HG03064 (cell line): ENCODE results near the gene SENP2.
"Not testable (repeated sequence)": the region's sequence is repeated elsewhere in the genome, so short reads cannot be mapped to it uniquely, and the experiment has no call there.

Source experiments
- ATAC-seq: cut with Tn5 transposase; IDR thresholded peaks from one replicate; pipeline ENCODE4 v1.9.1; 2021; ENCODE audit warnings: low read depth; ENCODE audit not compliant: unreplicated experiment

The SENP2 gene

DNA sequence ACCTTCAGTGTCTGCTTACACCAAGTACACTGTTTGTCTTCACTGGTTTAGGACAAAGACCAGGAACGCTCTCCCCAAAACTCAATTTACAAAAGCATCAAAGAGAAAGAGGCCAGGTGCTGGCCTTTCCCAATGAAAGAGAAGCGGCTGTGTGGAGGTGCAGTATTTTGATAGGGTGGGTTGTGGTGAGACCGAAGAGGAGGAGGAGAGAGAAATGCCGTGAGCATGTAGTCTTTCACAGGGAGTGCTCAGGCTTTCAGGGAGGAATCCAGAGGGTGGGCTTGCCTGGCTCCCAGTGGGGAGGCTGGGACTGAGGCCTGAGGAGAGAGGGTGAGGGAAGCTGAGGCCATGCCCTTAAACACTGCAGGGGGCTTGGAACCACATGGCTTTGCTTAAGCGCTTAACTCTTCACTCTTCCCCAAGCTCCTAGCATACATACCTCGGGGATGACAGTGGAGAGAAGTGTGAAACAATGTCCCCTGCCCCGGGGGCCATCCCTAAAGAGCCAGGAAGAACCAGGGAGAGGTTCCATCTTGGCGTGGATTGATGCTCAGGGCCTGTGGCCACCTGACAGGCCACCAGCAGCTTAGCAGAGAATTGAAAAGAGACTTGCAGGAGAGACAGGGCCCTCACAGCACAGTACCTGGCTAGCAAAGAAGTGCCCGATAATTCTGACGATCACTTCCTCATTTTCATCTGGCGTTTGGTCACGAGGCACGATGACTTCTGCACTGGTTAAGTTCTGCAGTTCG, 60.5 kb downstream of the SENP2 start:
- ATAC-seq, result no peak

DNA sequence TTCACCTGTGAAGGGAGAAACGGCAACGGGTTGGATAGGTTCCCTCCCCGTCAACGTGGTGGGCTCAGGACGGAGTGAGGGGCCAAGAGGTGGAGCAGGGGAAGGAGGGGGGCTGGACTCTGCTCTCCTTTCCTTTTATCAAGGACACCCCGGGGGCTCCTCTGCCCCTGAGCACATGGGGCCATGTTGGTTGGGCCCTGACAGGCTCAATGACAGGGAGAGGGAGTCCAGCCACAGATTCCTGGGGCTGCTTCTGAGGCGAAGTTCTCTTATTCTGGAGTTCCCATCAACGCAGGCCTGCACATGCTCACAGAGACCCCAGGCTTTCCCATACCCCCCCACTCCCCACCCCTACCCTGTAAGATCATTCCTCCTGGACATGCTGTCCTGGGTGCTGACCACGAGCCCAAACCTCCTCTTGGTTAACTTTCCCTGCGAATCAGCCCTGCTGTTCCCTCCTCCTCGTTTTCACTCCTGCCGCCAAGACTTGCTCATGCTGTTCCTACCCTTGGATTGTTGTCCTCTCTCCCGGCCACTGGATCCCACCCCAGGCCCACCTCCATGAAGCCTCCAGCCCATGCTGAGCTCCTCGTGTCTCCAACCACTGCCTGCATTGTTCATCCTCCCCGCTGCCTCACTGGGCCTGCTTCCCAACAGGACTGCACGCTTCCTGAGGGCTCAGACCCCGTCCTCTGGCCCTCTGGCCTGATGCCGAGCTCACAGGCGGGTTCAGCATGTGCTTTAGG, 61.2 kb downstream of the SENP2 start:
- ATAC-seq, result no peak

DNA sequence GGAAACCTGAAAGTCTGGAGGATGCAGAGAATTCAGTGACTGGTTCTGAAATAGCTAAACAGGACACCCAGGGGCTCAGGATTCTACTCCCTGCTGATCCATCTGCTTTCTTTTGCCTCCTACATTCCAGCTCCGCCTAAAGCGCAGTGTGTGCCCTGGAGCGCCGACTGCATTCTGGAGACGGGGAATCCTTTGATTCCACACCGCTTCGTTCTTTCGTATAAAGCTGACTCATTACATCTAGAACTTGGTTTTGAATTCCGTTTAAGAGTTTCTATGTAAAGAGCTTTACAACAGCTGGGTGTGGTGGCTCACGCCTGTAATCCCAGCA, 61.8 kb downstream of the SENP2 start:
- no peak for ATAC-seq

DNA sequence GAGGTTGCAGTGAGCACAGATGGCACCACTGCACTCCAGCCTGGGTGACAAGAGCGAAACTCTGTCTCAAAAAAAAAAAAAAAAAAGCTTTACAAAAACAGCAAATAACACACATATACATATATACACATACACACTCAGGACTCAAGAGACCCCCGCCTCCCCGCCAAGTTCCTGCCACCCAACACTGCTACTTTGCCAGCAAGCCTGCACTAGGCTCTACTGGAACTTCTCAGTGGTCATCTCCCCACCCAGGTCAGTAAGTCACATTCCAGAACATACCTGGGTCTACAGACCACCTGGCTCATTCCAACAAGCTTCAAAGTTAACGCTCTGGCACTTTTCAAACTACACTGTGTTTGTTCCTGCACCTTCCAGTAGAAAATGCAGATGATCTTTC, 62.3 kb downstream of the SENP2 start:
- no peak for ATAC-seq

DNA sequence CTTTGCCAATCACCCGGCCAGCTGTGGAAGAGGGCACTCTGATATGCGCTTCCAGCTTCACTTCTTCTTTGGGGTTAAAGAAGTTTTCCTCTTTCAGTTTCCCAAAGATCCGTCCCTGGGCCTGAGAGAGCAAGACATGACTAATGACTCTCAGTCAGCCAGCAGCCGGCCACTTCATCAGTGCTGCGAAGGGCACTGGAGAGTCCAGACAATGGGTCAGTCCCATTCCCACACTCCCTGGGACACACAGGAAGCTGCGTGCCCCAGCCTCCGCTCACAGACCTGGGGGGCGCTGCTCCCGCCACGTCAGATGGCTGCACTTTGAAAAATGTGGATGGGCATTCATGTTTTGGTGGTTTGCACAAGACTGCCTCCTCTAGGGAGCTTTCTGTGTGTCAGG, 63.3 kb downstream of the SENP2 start:
- ATAC-seq, result no peak

DNA sequence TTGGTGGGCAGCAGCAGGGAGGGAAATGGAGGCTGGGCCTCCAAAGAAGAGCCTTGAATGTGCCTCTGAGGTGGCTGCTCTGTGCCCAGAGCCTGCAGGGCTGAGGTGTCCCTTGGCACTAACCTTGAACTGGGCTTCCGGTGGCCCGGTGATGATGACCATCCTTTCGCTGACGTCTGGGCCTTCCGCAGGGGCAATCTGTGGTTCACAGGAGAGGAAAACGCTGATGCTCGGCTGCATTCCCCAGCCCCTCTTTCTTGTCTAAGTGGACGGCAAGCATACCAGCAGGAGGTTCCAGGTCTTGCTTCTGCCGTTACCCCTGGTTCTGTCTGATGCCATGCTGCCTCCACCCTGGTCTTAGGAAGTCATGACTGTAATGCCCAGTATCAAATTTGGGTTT, 65.9 kb downstream of the SENP2 start:
- ATAC-seq, result no peak

DNA sequence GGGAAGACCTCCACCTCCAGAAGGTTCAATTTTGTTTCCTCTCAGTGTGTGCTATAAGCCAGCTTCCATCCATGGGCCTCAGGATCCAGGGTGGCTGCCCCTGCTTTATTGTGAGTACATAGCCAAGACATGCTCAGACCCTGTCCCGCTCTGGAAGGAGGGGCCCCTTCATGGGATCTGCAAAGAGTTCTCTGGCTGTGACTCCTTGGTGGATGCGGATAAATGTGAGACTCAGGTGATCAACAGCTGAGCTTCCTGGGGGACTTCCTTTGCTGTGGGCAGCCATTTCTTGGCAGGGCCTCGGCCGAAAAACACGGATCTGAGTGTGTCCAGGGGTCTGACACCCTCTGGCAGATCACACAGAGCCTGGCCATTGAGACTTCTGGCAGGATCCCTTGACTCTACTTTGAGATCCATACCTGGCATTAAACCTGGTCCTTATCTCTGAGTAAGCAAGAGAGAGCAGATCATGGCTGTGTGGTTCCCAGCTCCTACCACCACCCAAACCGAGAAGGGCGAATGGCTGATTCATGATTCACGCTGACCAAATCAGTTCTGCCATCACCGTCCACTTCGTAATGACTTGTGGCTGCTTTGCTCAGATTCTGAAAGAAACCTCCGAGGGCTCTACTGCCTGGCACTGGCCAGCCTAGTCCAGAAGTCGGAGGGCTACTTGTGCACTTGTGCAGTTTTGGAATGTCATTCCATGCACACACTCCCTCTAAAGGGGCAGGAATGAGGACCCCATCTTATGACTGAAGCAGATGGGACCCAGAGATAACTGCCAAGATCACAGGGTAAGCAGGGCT, 68.1 kb downstream of the SENP2 start:
- no peak for ATAC-seq

DNA sequence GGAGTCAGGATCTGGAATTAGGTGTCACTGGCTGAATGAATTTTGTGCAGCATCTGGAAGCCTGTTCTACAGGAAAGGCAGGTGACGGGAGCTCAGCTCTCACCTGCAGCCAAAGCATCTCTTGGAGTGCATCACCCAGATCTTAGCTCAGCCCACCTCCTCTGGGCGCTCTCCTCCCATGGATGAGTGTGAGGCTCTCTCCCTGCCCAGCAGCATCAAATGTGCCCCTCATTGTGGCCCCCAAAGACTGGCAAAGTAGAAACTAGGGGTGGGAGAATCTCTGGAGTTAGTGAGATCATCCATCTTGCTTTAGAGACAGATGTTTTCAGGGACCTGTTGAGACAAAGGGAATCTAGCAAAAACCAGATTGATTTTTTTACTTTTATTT, 68.7 kb downstream of the SENP2 start:
- no peak for ATAC-seq

DNA sequence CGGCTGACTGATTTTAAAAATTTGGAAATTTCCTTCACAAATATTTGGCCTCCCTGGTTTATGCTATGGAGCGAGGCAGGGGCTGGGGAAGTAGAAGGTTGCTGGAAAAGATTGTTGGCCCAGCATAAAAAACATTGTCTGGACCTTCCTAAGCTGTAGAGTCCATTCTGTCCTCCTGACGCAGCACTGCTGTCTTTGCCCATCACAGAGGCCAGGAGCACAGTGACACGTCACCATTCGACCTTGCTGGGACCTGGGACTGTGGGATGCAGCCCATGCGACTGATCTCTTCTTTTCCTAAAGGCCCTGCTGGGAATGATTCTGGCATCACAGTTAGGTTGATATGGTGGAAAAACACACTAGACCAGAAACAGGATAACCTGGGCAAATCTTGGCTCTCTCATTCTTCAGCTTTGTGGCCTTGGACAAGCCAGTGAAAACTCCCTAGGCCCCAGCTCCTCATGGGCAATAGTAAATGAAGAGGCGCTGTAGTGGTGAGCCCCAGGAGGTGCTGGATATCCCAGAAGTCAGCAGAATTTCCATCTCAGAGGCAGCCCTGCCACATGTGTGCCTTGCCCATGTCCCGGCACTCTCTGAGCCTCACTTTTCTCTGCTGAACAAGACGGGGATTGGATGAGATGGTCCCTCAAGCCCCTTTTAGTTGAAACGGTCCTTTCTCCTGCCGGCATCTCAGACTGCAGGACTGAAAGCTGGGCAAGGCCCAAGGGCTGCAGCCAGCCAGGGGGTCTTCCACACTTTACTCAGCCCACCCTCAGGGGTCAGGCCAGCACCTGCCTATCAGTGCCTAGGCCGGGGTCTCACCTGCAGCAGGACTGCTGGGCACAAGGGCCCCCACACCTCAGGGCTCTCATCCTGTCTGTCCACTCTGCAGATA, 69.6 kb downstream of the SENP2 start:
- no peak for ATAC-seq

DNA sequence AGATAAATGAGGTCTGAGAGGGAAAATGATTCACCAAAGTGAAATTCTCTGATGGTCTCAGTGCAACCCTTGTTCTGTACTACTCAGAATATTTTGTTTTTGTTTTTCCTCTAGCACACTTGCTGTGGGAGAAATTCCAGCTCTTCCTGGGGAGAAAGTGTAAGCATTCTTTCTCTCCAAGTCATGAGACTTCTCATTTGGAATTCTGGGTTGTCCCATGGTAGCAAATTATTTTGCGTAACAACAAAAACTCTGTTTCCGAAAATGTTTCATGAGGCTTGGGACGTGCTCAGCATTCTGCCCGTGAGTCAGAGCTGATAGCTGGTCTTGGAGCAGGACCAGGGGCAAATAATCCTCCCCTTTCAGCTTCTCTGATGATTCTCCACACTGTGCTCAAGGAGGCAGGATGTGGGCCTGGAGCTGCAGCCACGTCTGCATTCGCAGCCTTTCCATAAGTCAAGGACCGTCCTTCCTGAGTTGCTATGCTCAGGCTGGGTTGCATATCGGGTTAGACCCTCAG, 70.3 kb downstream of the SENP2 start:
- no peak for ATAC-seq

DNA sequence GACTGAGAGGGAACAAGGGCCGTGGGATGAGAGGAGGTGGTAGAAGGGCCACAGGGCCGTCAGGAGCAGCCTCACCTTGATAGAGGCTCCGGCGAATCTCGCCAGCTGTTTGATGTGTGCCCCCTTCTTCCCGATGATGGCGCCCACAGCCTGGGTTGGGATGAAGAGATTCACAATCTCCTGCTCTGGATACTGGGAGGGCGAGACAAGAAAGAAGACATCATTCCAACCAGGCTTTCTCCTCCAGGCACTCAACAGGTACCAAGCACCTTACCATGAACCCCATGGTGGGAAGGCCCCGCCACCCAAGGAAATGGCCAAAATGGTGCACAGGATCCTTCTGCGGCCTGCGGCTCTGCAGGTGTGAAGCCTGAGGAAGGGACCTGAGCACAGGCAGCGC, 71.1 kb downstream of the SENP2 start:
- ATAC-seq, result no peak

DNA sequence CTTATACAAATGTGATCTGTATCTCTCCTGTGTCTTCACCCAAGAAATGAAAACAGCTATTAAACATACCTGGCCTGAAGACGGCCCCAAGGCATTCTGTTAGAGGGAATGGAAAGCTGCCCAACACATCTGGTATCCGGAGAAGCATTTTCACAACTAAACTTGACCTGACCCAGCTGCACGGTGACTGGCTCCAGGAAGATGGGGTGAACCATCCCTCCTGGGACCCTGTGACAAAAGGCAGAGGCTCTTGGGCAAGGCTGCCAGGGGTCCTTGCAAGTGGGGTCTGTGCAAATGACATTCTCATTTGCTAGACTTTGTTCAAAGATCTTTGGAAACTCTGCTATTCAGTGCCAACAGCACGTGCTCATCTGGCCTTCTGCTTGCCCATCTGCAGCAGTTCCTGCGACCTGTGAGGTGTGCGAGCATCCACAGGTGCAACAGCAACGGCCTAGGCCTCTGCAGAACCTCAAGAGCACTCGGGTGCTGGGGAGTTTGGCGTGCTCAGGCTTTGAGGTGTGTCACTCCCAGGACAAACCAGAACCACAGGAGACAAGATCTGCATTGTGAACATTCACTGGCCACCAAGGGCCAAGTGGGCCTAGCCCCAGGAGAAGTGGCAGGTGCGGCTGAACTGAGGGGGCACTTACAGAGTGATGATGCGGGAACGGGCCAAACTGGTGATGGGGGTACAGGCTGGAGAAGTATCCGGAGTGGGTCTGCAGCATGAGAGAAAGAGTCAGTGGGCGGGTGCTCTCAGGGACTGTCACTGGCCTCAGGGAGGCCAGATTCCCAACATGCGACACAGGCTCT, 71.8 kb downstream of the SENP2 start:
- no peak for ATAC-seq

DNA sequence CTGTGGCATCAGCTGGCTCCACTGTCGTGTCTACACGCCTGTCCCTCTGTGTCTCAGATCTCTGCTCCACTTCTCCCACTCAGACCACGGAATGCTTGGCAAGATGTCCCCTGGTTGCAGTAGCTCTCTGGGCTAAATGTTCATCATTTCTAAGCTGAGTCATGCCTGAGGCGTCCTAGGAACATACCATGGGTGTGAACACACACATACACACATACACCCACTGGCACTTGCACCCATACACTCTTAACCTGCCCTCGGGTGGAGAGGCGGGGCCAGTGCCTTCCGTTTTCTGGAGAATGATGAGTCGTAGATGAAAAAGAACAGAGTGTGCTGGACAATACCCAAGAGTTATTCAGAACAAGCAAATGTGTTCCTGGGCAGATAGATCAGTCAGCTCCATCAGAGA, 72.4 kb downstream of the SENP2 start:
- ATAC-seq, result no peak

DNA sequence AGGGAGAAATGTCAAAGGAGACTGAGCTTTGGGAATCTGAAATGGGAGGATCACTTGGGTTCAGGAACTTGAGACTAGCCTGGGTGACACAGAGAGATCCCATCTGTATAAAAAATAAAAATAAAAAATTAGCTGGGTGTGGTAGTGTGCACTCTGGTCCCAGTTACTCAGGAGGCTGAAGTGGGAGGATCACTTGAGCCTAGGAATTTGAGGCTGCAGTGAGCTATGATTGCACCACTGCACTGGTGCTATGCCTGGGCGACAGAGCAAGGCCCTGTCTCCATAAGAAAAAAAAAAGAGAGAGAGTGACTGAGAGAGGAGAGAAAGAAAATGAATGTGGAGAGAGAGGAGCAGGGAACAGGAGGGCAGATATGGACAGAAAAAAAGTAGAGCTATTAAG, 72.8 kb downstream of the SENP2 start:
- ATAC-seq, result no peak

DNA sequence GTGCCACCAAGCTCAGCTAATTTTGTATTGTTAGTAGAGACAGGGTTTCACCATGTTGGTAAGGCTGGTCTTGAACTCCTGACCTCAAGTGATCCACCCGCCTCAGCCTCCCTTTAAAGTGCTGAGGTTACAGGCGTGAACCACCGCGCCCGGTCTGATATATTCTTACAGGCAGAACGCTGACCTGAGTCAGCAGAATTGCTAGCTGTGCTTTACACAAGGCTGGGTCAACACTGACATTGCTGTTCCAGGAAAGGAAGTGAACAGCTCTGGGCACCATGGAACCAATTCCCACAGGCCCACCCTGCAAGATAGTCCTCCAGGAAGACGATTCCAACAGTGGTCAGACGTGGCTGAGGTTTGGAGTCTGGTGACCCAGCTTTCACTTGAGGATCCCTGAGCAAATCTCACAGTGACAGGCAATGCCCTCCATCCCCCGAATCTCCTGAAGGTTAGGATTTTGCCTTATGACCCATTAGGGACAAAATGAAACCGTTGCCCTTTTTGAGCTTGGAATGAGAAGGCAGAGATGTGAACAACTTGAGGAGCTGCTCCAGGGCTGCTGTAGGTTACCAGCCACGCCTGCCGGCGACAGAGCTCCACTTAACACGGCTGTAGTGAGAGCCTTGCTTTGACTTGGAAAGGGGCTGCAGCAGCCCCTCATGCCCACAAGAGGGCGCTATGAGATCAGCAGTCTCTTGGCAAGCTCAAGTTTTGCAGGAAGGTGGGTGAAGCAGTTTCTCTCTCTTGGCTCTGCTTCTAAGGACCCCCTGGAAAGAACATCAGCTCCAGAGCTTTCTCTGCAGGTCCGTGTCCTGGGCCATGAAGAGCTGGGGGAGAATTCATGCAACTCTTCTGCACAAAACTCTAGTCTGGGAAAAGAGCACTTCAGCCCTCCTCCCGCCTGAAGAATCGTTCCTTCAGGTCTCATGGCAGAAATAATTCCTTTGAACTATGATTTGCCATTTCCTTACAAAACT, 74.1 kb downstream of the SENP2 start:
- no peak for ATAC-seq

DNA sequence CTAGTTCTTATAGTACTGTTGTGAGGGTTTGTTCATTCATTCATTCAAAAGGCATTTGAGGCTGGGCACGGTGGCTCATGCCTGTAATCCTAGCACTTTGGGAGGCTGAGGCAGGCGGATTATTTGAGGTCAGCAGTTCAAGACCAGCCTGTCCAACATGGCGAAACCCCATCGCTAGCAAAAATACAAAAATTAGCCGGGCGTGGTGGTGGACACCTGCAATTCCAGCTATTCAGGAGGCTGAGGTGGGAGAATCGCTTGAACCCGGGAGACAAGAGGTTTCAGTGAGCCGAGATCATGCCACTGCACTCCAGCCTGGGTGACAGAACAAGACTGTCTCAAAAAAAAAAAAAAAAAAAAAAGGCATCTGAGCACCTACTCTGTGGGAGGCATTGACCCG, 75.2 kb downstream of the SENP2 start:
- not testable (repeated sequence) for ATAC-seq

DNA sequence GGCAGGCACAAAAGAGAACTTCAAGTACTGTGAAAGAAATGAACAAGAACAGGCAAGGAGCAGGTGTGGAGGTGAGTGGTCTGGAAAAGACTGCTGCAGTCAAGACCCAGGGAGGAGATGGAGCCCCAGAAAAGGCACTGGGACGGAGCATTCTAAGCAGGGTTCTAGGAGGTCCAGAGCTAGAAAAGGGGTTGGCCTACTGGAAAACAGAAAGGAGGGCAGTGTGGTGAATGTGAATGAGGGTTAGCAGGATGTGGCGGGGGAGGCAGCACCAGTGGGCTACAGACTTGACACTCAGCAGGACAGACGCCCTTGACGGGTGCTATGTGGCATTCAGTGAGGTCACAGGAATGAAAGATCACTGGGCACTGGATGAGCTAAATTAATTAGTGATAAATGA, 75.7 kb downstream of the SENP2 start:
- no peak for ATAC-seq

DNA sequence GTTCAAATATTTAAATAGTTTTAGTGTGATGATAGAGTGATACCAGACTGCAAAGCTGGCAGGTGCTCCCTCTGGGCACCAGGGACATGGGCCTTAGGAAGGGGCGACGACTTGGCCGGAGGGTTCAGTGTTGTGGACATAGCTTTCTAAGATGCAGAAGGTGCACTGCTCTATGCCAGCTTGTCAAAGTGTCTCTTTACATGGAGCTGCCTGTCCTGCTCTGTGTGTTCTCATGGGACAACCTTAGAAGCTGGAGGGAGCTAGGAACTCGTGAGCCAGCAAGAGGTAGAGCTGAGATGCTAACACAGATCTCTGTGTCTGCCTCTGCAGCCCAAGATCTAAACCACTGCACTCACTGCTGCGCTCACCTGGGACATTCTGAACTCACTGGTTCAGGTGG, 77.8 kb downstream of the SENP2 start:
- ATAC-seq, result no peak
